ENCODE results near the gene TOMM7.

Gene TOMM7

DNA sequence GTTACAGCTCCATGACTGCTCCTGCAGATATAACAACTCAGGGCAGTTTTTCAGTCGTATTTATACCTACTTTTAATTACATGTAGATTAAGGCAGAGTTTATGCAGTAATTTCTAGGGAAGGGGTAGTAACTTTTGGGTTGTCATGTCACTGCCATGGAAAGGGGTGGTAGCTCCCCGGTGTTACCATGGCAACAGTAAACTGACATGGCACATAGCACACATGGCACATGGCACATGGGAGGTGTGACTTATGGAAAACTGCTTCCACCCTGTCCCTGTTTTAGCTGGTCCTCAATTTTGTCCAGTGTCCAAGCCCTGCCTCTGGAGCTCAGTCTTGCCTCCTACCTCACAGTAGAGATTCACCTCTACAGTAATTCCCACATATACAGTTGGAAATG lies 3.9 kb upstream of the TOMM7 start:
- in situ Hi-C loops (cut with HindIII; ENCODE audit: low sequenced_read_pairs) = no loop called here
- DNase-seq (ENCODE audit: low read depth, low spot score) = no peak
- H3K4me3 ChIP-seq (ENCODE audit: low read depth, low read length) = no peak overlapping the region
- TF ChIP-seq, protein P1, sequence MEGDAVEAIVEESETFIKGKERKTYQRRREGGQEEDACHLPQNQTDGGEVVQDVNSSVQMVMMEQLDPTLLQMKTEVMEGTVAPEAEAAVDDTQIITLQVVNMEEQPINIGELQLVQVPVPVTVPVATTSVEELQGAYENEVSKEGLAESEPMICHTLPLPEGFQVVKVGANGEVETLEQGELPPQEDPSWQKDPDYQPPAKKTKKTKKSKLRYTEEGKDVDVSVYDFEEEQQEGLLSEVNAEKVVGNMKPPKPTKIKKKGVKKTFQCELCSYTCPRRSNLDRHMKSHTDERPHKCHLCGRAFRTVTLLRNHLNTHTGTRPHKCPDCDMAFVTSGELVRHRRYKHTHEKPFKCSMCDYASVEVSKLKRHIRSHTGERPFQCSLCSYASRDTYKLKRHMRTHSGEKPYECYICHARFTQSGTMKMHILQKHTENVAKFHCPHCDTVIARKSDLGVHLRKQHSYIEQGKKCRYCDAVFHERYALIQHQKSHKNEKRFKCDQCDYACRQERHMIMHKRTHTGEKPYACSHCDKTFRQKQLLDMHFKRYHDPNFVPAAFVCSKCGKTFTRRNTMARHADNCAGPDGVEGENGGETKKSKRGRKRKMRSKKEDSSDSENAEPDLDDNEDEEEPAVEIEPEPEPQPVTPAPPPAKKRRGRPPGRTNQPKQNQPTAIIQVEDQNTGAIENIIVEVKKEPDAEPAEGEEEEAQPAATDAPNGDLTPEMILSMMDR (IDR thresholded peaks at IDR 0.05; ENCODE audit: low read depth, low read length) = no peak

DNA sequence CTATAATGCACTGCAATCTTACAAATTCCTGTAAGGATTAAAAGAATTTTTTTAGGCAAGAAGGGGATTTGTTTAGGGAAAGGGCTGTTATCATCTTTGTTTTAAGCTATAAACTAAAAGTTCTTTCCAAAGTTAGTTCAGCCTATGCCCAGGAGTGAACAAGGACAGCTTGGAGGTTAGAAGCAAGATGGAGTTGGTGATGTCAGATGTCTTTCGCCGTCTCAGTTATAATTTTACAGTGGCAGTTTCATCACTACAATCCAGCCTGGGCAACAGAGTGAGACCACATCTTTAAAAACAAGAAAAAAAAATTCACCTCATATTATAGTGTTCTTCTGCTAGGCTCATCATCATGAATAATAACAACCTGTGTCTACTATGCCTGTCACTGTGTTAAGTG lies 2.1 kb upstream of the TOMM7 start:
- no peak for DNase-seq (ENCODE audit: low read depth, low spot score)
- in situ Hi-C loops (cut with HindIII; ENCODE audit: low sequenced_read_pairs) = no loop called here
- TF ChIP-seq, protein P1 (IDR thresholded peaks at IDR 0.05; ENCODE audit: low read depth, low read length) = no peak
- H3K4me3 ChIP-seq (ENCODE audit: low read depth, low read length) = no peak overlapping the region

DNA sequence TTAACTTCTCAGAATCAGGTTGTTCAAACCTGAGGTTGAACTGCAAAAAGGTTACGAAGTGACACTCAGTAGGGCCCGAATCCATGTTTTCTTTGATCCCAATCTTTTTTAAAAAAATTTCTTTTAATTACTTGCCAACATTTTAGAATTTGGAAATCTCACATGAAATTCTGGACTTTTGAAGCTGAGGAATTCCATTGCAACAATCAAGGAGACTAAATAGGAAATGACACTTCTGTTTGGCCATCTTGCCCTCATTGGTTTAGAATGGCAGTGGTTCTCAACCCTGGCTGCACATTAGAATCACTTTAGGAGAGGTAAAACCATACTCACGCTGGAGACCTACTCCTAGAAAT lies 471 bp upstream of the TOMM7 start:
- in situ Hi-C loops (cut with HindIII; ENCODE audit: low sequenced_read_pairs) = no loop called here

DNA sequence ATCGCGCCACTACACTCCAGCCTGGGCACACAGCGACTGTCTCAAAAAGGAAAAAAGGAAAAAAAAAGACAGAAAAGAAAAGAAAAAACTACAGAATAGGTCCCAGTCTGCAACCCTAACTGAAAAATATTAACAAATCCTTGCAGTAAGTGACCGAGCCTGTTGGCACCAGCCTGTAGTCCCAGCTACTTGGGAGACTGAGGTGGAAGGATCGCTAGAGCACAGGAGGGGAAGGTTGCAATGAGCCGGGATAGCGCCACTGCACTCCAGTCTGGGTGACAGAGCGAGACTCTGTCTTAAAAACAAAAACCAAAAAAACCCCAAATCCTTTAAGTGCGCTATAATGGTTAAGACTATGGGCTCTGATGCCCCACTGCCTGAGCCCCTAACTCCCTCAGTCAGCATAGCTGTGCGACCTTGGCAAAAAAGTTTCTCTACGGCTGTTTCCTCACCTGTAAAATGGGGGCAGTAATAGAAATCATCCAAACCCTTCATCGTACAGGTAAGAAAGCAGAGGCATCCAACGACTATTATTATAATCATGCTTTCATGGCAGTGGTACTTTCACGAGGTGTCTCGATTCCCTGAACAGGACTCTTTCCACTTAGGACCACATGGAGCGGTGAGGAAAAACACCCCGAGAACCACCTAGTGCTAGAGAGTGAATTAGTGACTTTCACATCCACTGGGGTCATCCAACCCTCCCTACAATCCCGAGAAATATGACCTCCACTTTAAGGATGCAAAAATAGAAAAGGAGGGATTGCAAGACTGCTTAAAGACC lies 755 bp downstream of the TOMM7 start:
- peak overlapping the region; percentile 85 for H3K4me3 ChIP-seq (ENCODE audit: low read depth, low read length)
- in situ Hi-C loops (cut with HindIII; ENCODE audit: low sequenced_read_pairs) = no loop called here
- peak; percentile 8 for DNase-seq (ENCODE audit: low read depth, low spot score)

More for the DNA sequence above, 471 bp upstream of the TOMM7 start:
- H3K4me3 ChIP-seq (ENCODE audit: low read depth, low read length) = peak overlapping the region; percentile 85
- no peak for DNase-seq (ENCODE audit: low read depth, low spot score)
- TF ChIP-seq, protein P1 (IDR thresholded peaks at IDR 0.05; ENCODE audit: low read depth, low read length) = no peak

DNA sequence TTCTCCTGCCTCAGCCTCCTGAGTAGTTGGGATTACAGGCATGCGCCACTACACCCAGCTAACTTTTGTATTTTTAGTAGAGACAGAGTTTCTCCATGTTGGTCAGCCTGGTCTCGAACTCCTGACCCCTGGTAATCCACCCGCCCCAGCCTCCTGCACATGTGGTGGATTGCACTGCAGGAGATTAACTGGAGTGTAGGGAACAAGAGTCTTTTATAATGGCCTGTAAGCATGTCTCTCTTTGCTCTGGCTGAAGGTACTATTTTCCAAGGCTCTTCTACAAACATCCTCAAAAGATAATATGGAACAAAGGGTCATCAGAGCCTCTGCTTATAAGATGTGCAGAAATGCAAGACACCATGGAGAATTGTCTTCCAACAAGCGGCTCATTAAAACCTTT lies 3.2 kb downstream of the TOMM7 start:
- DNase-seq (ENCODE audit: low read depth, low spot score) = no peak
- no peak overlapping the region for H3K4me3 ChIP-seq (ENCODE audit: low read depth, low read length)
- TF ChIP-seq, protein P1 (IDR thresholded peaks at IDR 0.05; ENCODE audit: low read depth, low read length) = no peak
- in situ Hi-C loops (cut with HindIII; ENCODE audit: low sequenced_read_pairs) = no loop called here

More for the DNA sequence above, 755 bp downstream of the TOMM7 start:
- TF ChIP-seq, protein P1 (IDR thresholded peaks at IDR 0.05; ENCODE audit: low read depth, low read length) = no peak

DNA sequence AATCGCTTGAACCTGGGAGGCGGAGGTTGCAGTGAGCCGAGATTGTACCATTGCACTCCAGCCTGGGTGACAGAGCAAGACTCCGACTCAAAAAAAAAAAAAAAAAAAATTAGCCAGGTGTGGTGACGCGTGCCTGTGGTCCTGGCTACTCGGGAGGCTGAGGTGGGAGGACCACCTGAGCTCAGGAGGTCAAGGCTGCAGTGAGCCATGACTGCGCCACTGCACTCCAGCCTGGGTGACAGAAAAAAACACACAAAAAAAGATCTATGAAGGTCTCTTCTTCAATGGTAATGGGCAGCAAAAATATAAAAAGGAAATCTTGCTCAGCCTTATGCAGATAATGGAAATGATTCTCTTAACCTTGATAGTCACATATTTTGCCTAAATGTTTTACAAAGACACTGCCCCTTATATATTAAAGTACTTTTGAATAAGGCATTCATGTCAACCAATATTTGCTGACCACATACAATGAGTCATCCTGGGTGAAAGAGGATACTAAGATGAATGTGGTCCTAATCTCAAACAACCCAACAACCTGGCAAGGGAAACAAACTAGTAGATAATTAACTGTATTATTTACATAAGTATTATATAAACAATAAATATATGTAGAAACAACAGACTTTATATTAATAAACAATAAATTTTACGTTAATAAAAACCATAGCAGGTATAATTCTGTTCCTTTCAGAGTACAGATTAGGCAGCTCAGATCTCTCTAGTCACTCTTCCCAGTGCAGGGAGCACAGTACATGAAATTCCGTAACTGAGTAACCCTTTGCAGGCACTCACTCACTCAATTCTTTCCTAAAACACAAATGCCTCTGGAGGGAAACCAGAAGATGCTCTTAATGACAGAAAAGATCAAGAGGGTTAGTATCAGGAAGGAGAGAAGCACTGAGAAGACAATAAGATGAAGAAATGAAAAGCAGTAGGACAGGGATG lies 8.1 kb downstream of the TOMM7 start:
- H3K4me3 ChIP-seq (ENCODE audit: low read depth, low read length) = no peak overlapping the region
- in situ Hi-C loops (cut with HindIII; ENCODE audit: low sequenced_read_pairs) = no loop called here
- DNase-seq (ENCODE audit: low read depth, low spot score) = peak; percentile 51
- TF ChIP-seq, protein P1 (IDR thresholded peaks at IDR 0.05; ENCODE audit: low read depth, low read length) = no peak

Measured in astrocyte of the spinal cord (primary cell).